ENCODE data around the gene CD8B.

The CD8B gene

GRCh38 chr2:86785456-86785855 is 76.2 kb downstream of the CD8B start:
- H3K36me3 Mint-ChIP-seq (ENCODE audit: low read depth), result no peaks in the 10 kb centered on the region
- no peak overlapping the region for H3K4me3 Mint-ChIP-seq
- TF ChIP-seq, protein P1, sequence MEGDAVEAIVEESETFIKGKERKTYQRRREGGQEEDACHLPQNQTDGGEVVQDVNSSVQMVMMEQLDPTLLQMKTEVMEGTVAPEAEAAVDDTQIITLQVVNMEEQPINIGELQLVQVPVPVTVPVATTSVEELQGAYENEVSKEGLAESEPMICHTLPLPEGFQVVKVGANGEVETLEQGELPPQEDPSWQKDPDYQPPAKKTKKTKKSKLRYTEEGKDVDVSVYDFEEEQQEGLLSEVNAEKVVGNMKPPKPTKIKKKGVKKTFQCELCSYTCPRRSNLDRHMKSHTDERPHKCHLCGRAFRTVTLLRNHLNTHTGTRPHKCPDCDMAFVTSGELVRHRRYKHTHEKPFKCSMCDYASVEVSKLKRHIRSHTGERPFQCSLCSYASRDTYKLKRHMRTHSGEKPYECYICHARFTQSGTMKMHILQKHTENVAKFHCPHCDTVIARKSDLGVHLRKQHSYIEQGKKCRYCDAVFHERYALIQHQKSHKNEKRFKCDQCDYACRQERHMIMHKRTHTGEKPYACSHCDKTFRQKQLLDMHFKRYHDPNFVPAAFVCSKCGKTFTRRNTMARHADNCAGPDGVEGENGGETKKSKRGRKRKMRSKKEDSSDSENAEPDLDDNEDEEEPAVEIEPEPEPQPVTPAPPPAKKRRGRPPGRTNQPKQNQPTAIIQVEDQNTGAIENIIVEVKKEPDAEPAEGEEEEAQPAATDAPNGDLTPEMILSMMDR (IDR thresholded peaks at IDR 0.05; ENCODE audit: unreplicated experiment in 3 of 3), result no peak
- peaks cover 59% of the 10 kb centered on the region for H3K27me3 Mint-ChIP-seq (ENCODE audit: low read depth)
- peaks cover 6% of the 10 kb centered on the region for H3K4me1 Mint-ChIP-seq
- H3K9me3 Mint-ChIP-seq, result no peaks in the 10 kb centered on the region
- no peak overlapping the region for H3K27ac Mint-ChIP-seq

DNA sequence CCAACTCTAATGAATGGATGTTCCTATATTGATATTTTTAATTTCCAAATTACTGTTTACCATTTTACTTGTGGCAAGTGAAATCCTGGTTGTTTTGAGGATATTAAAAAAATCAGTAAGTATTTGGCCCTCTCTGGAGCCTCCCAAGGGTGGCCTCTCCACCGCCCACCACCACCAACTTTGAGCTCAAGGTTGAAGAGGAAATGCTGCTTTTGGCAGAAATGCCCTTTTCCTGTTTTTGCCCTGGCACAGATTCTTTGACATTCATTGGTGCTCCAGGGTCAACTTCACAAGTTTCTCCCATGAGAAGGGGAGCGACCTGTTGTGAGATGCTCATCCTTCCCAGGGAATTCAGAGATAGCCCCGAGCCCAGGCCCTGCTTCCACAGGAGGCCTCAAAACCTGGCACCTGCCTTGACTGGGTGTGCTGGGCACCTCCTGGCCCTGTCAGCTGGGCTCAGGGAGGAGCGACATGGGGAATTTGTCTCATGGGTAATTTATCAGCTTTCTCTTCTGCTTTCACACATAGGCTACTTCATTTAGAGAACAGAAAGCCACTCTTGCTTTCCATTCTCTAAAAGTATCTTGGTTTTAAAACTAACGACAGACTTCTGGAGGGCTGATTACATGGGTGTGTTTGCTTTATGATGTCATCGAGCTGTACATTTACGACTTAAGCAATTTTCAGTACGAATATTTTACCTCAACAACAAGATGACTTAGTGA is 77.9 kb downstream of the CD8B start:
- Mint-ChIP-seq H3K9me3 (no peaks in the 10 kb centered on the region), H3K4me3 (no peak overlapping the region), H3K27me3 (ENCODE audit: low read depth) (peaks cover 45% of the 10 kb centered on the region), H3K36me3 (ENCODE audit: low read depth) (no peaks in the 10 kb centered on the region), H3K4me1 (peaks cover 6% of the 10 kb centered on the region), H3K27ac (no peak overlapping the region)
- TF ChIP-seq, protein P1 (IDR thresholded peaks at IDR 0.05; ENCODE audit: unreplicated experiment in 3 of 3), result no peak

- no peak overlapping the region for H3K4me3 Mint-ChIP-seq
- peaks cover 35% of the 10 kb centered on the region for H3K27me3 Mint-ChIP-seq (ENCODE audit: low read depth)
- no peaks in the 10 kb centered on the region for H3K36me3 Mint-ChIP-seq (ENCODE audit: low read depth)
- H3K9me3 Mint-ChIP-seq, result no peaks in the 10 kb centered on the region
- no peak overlapping the region for H3K27ac Mint-ChIP-seq
- TF ChIP-seq, protein P1 (IDR thresholded peaks at IDR 0.05; ENCODE audit: unreplicated experiment in 3 of 3), result no peak
- peaks cover 4% of the 10 kb centered on the region for H3K4me1 Mint-ChIP-seq
Observed at GRCh38 chr2:86782748-86783147, 78.9 kb downstream of the CD8B start.

DNA sequence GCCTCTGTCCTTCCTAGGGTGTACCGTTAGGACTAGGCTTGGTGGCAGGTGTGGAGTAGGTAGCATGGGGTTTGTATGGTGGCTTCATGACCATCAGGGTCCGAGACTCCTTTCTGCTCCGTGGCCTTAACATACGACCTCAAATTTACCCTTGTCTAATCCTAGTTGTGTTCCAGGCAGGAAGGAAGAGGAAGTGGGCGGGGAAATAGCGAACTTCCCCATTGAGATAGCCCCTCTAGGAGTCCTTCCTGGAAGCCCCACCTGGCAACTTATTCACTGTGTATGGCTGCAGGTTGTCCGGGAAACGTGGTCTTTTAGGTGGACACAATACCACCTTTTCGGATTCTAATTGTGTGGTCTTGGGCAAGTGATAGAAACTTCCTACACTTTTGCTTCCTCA is 80.3 kb downstream of the CD8B start:
- H3K4me1 Mint-ChIP-seq, result no peaks in the 10 kb centered on the region

GRCh38 chr2:86779971-86780370 is 81.7 kb downstream of the CD8B start:
- H3K27ac Mint-ChIP-seq, result no peak overlapping the region
- peaks cover 7% of the 10 kb centered on the region for H3K27me3 Mint-ChIP-seq (ENCODE audit: low read depth)
- H3K4me3 Mint-ChIP-seq, result no peak overlapping the region
- H3K4me1 Mint-ChIP-seq, result no peaks in the 10 kb centered on the region
- H3K36me3 Mint-ChIP-seq (ENCODE audit: low read depth), result peaks cover 6% of the 10 kb centered on the region
- H3K9me3 Mint-ChIP-seq, result no peaks in the 10 kb centered on the region
- TF ChIP-seq, protein P1 (IDR thresholded peaks at IDR 0.05; ENCODE audit: unreplicated experiment in 3 of 3), result no peak

More for the DNA sequence above, 80.3 kb downstream of the CD8B start:
- no peak overlapping the region for H3K4me3 Mint-ChIP-seq
- H3K27ac Mint-ChIP-seq, result no peak overlapping the region
- peaks cover 6% of the 10 kb centered on the region for H3K36me3 Mint-ChIP-seq (ENCODE audit: low read depth)
- peaks cover 21% of the 10 kb centered on the region for H3K27me3 Mint-ChIP-seq (ENCODE audit: low read depth)
- H3K9me3 Mint-ChIP-seq, result no peaks in the 10 kb centered on the region
- TF ChIP-seq, protein P1 (IDR thresholded peaks at IDR 0.05; ENCODE audit: unreplicated experiment in 3 of 3), result no peak

DNA sequence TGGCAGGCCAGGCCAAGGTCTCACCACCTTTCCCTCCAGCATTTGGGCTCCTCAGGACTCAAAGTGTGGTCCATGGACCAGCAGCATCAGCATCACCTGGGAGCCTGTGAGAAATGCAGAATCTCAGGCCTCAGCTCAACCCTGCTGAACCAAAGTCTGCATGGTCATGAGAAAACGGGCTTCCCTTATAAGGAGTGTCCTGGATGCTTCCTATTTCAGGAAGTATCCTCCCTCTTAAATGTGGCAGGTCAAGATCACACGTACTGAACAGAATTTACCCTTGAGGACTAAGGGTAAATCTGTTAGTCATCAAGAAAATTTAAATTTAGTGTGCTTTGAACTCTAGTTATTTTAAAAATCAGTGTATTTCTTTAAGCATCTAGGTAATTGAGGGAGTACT is 82.7 kb downstream of the CD8B start:
- H3K27me3 Mint-ChIP-seq (ENCODE audit: low read depth), result peaks cover 4% of the 10 kb centered on the region
- H3K27ac Mint-ChIP-seq, result no peak overlapping the region
- TF ChIP-seq, protein P1 (IDR thresholded peaks at IDR 0.05; ENCODE audit: unreplicated experiment in 3 of 3), result no peak
- no peaks in the 10 kb centered on the region for H3K9me3 Mint-ChIP-seq
- no peaks in the 10 kb centered on the region for H3K4me1 Mint-ChIP-seq
- H3K36me3 Mint-ChIP-seq (ENCODE audit: low read depth), result peaks cover 16% of the 10 kb centered on the region
- no peak overlapping the region for H3K4me3 Mint-ChIP-seq

Measured in nephron (organoid).